ENCODE results near the gene B3GNT8. TPM values are rescaled to one million over a fixed set of nuclear protein-coding genes. Genes with fewer than 3 reads are reported as not detected.

The B3GNT8 gene
- total and polyA plus RNA-seq, 2 of the 8 experiments (the other 6 are each of a cell fraction or from before 2014, with no cell fraction given): 0.67 to 0.86 TPM

DNA sequence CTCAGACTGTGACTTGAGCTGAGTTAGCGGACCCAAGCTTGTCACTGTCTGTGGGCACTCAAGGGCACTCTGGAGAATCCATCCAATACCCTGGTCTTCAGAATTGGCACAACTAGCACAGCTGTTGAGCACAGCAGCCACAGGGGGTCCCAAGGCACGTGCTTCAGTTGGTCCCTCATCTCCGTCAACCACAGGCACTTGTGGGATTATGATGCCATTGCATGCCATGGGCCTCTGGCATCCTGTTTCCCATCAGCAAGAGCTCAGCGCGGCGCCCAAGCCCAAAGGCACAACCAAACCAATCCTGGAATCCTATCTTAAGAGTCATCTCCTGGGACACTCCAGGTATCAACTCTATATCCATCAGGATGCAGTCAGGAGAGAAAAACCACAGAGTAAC is 3.7 kb upstream of the B3GNT8 start:
- Histone ChIP-seq H3K27me3 (replicated peaks in 1 of 4; ENCODE audit: control insufficient read depth in 3 of 4, extremely low read depth in 1 of 4, insufficient read depth in 3 of 4, low read length in 3 of 4) (no peaks in the 10 kb centered on the region), H4K8ac (ENCODE audit: extremely low read depth, insufficient read depth, low read length) (no peak overlapping the region), H3K23ac (ENCODE audit: insufficient read length) (no peak overlapping the region), H3K14ac (ENCODE audit: insufficient read length) (no peak overlapping the region), H3K18ac (ENCODE audit: extremely low read depth, low read length) (no peak overlapping the region), H2BK5ac (ENCODE audit: low read depth, low read length) (no peak overlapping the region), H3K4me1 (replicated peaks in 1 of 4; ENCODE audit: control insufficient read depth in 3 of 4, insufficient read depth in 4 of 4, low read length in 3 of 4) (peaks cover 0 to 18% (median 4%) of the 10 kb centered on the region in 4 experiments; a peak in 5 of 7 replicates), H2BK120ac (replicated peaks; ENCODE audit: low read depth, low read length) (no peak overlapping the region), H3K9ac (replicated peaks in 1 of 4; ENCODE audit: extremely low read depth in 1 of 4, low read depth in 3 of 4, low read length in 3 of 4) (no peak overlapping the region), H2BK12ac (ENCODE audit: low read depth, low read length) (no peak overlapping the region), H3K23me2 (ENCODE audit: low read depth, low read length) (peaks cover 13% of the 10 kb centered on the region), H2AFZ (ENCODE audit: low read length) (no peak overlapping the region), H3K4me3 (ENCODE audit: extremely low read depth in 1 of 4, insufficient read depth in 2 of 4, low read depth in 3 of 4, low read length in 4 of 4) (no peak overlapping the region), H3K79me1 (ENCODE audit: low read depth, low read length) (no peaks in the 10 kb centered on the region), H3K56ac (replicated peaks; ENCODE audit: insufficient read length, low read depth, low read length) (no peak overlapping the region), H2BK15ac (ENCODE audit: low read length) (no peak overlapping the region), H3K9me3 (ENCODE audit: insufficient read depth in 2 of 2, low read depth in 1 of 2, low read length in 1 of 2) (no peaks in the 10 kb centered on the region), H4K5ac (ENCODE audit: insufficient read length, low read depth, low read length) (no peak overlapping the region), H3K79me2 (ENCODE audit: control insufficient read depth in 1 of 2, insufficient read depth in 2 of 2, low read length in 2 of 2) (no peaks in the 10 kb centered on the region), H2AK5ac (ENCODE audit: low read depth, low read length) (no peak overlapping the region), H4K20me1 (replicated peaks in 1 of 2; ENCODE audit: control insufficient read depth in 1 of 2, insufficient read depth in 2 of 2, low read length in 2 of 2) (peaks cover 0 to 15% of the 10 kb centered on the region in 2 experiments), H3K36me3 (ENCODE audit: control insufficient read depth in 2 of 4, insufficient read depth in 4 of 4, low read length in 3 of 4) (peaks cover 9 to 20% (median 18%) of the 10 kb centered on the region in 4 experiments; a peak in 7 of 8 replicates), H2BK20ac (ENCODE audit: low read length) (no peak overlapping the region), H3K27ac (ENCODE audit: low read depth, low read length) (no peak overlapping the region), H3K4ac (replicated peaks; ENCODE audit: insufficient read length, low read depth, low read length) (no peak overlapping the region), H4K91ac (replicated peaks; ENCODE audit: insufficient read length, low read length) (no peak overlapping the region), H3K4me2 (ENCODE audit: insufficient read depth in 1 of 2, low read depth in 2 of 2, low read length in 2 of 2) (no peak overlapping the region)
- 82% methylated on average over 6 of the region's 6 CpGs; no CpG with 5 or more reads in 1 of the 2 experiments for WGBS, 2 experiments (ENCODE audit: extremely low coverage in 1 of 2, insufficient coverage in 1 of 2, insufficient read length in 1 of 2, insufficient replicate concordance in 2 of 2, low coverage in 1 of 2, low lambda C conversion rate in 2 of 2, missing lambda C conversion rate in 1 of 2)
- ChIA-PET CTCF (ENCODE audit: partially characterized antibody) (interaction anchor here (0.6 to 4.1 kb wide), 14 partner anchors 8 to 606 kb away, joined by 3 to 21 read pairs (median 4); partner anchors contain the start of gene DMAC2), POLR2A (ENCODE audit: partially characterized antibody) (interaction anchor here (1.1 to 1.7 kb wide), 6 partner anchors 9 to 165 kb away, joined by 3 to 12 read pairs (median 4); partner anchors contain the start of genes B9D2 and DMAC2)
- DNase-seq (ENCODE audit: low read depth in 1 of 2, low spot score in 2 of 2): no peak
- no peak for FAIRE-seq
- no peak for TF ChIP-seq SAP30 (IDR thresholded peaks at IDR 0.05; ENCODE audit: insufficient read depth, insufficient replicate concordance, low read length)
- no peak for TF ChIP-seq EZH2 (IDR thresholded peaks at IDR 0.05; ENCODE audit: low read depth, low read length, severe bottlenecking)
- TF ChIP-seq, protein P1, sequence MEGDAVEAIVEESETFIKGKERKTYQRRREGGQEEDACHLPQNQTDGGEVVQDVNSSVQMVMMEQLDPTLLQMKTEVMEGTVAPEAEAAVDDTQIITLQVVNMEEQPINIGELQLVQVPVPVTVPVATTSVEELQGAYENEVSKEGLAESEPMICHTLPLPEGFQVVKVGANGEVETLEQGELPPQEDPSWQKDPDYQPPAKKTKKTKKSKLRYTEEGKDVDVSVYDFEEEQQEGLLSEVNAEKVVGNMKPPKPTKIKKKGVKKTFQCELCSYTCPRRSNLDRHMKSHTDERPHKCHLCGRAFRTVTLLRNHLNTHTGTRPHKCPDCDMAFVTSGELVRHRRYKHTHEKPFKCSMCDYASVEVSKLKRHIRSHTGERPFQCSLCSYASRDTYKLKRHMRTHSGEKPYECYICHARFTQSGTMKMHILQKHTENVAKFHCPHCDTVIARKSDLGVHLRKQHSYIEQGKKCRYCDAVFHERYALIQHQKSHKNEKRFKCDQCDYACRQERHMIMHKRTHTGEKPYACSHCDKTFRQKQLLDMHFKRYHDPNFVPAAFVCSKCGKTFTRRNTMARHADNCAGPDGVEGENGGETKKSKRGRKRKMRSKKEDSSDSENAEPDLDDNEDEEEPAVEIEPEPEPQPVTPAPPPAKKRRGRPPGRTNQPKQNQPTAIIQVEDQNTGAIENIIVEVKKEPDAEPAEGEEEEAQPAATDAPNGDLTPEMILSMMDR (IDR thresholded peaks at IDR 0.05; ENCODE audit: control extremely low read depth in 1 of 3, insufficient read depth in 1 of 3, low read depth in 1 of 3, low read length in 3 of 3): no peak
- no peak for TF ChIP-seq TAF1 (IDR thresholded peaks at IDR 0.05; ENCODE audit: low read depth, low read length)
- TF ChIP-seq SP4 (IDR thresholded peaks at IDR 0.05; ENCODE audit: low read length): no peak
- no peak for TF ChIP-seq EGR1 (IDR thresholded peaks at IDR 0.05; ENCODE audit: borderline replicate concordance, low read depth, low read length)
- TF ChIP-seq RXRA (IDR thresholded peaks at IDR 0.05; ENCODE audit: insufficient read depth, low read depth, low read length): no peak
- TF ChIP-seq JUN (IDR thresholded peaks at IDR 0.05; ENCODE audit: low read depth, low read length): no peak
- no peak for TF ChIP-seq CBX8 (IDR thresholded peaks at IDR 0.05; ENCODE audit: borderline replicate concordance, low read depth, low read length)
- TF ChIP-seq CREB1 (IDR thresholded peaks at IDR 0.05): no peak
- TF ChIP-seq RAD21 (IDR thresholded peaks at IDR 0.05 in 1 of 2, conservative IDR thresholded peaks at IDR 0.05 in 1 of 2; ENCODE audit: low read depth in 2 of 2, low read length in 2 of 2): no peak

All from H1 (cell line).